ENCODE results near the gene TAPT1. TPM values are rescaled to one million over a fixed set of nuclear protein-coding genes. Genes with fewer than 3 reads are reported as not detected.
"Not testable (repeated sequence)": the region's sequence is repeated elsewhere in the genome, so short reads cannot be mapped to it uniquely, and the experiment has no call there.

The TAPT1 gene
- total RNA-seq, 1 donor from 2014 or later: 34.2 TPM

DNA sequence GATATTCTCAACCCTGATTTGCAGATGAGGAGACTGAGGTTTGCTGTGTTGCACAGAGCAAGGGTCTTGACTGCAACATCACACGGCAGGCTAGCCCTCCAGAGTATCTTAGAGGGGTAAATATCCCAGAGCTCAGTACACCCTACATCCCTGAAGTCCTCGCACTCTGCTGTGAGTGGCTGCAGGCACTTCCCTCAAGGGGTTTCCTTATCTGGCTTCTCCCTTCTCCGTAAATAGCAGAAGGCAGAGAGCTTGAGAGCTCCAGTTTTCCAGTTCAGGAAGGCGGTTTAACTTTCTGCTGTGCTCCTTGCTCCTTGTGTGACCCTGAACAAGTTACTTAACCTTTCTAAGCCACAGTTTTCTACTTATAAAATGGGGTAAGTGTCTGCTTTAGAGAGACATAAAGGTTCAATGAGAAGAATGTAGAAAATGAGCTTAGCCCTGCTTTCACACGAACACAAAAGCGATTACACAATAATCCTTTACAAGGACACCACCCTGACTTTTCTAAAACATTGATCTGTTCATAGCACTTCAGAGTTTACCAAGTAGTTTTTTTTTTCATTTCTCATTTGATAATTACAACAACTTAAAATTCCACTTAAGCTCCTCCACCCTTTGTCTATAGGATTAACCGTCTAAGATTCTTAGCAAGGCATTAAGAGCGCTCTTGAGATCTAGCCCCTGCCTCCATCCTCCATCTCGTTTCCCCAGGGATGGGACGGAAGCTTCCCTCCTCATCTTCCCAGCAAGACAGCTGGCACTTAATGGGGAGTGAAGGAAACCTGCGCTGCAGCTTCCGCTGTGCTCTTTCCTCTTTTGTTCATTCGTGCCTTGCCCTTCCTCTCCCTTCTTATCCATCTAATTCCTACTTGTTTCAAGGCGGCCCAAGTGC, 68.4 kb downstream of the TAPT1 start:
- peak; percentile 47 for ATAC-seq
- intact Hi-C loops (cut with DNase I): no loop called here
- DNase-seq (ENCODE audit: missing footprints): no peak

DNA sequence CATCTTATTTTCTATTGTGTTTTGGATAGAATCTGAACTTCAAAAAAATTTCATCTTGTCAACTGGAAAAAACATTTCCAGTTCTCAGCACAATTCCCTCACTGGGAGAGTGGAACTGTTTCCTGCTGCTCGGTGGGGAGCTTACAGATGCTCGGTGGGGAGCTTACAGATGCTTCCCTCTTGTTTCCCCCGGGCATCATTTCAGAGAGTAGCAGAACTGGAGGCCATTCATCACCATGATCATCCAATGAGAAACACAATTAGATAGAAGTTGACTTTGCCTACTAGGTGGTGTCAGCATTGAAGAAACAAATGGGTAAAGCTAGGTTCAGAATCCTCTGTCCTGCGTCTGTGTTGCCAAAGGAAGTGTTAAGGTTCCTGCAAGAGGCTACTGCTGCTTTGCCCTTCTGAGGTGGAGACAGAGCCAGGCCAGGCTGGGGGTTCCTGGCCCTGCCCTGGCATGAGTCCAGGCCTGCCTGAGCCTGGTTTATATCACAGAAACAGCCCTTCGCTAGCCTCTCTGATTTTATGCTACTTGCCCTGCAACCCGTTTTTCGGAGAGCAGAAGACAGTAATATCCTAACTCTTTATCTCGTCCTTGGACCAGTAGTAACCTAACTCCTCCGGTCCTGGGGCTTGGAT, 70.6 kb downstream of the TAPT1 start:
- no peak for DNase-seq (ENCODE audit: missing footprints)

DNA sequence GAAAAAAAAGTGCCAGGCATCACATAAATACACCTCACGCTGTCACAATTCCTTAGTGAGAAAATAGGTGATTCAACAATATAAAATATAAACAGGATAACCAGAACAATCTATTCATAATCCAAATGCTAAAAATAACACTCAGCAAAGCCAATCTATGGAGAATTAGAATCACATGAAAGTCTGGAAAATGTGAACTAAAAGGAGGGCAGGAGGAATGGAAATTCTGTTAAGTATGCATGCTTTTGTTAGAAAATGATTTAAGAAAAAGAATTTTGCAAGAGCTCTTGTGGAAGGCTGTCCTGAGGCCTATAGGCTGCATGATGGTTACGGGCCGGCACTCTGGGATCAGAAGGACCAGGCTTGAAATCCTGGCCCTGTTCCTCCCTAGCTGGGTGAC, 71.8 kb downstream of the TAPT1 start:
- intact Hi-C loops (cut with DNase I): no loop called here
- no peak for ATAC-seq

More for the DNA sequence above, 70.6 kb downstream of the TAPT1 start:
- peak; percentile 32 for ATAC-seq
- intact Hi-C loops (cut with DNase I): no loop called here

DNA sequence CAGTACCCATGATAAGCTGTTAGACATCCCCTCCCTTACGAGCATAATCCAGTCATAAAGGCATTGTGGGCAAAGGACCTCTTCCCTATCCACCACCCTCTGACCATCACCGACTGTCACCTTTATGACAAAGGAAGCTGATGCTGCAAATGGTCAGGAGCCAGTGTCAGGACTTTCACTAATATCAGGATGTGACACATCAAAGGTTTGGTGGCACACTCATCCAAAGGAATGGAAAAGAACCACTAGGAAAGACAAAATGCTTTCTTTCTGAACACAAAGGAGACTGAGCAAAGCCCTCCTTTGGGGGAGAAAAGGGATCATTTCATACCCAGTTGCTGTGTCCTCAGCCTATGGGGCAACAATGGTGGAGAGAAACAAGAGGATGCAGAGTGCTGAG, 75.6 kb downstream of the TAPT1 start:
- intact Hi-C loops (cut with DNase I): no loop called here
- no peak for ATAC-seq
- no peak for DNase-seq (ENCODE audit: missing footprints)

More for the DNA sequence above, 71.8 kb downstream of the TAPT1 start:
- DNase-seq (ENCODE audit: missing footprints): no peak

DNA sequence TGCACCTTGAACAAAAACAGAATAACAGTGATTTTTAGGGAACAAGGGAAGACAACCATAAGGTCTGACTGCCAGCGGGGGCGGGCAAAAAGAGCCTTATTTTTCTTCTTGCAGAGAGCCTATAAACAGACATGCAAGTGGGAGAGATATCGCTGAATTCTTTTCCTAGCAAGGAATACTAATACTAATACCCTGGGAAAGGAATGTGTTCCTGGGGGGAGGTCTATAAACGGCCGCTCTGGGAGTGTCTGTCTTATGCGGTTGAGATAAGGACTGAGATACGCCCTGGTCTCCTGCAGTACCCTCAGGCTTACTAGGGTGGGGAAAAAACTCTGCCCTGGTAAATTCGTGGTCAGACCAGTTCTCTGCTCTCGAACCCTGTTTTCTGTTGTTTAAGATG, 81.4 kb downstream of the TAPT1 start:
- DNase-seq (ENCODE audit: missing footprints); ATAC-seq; intact Hi-C loops (cut with DNase I): not testable (repeated sequence)

DNA sequence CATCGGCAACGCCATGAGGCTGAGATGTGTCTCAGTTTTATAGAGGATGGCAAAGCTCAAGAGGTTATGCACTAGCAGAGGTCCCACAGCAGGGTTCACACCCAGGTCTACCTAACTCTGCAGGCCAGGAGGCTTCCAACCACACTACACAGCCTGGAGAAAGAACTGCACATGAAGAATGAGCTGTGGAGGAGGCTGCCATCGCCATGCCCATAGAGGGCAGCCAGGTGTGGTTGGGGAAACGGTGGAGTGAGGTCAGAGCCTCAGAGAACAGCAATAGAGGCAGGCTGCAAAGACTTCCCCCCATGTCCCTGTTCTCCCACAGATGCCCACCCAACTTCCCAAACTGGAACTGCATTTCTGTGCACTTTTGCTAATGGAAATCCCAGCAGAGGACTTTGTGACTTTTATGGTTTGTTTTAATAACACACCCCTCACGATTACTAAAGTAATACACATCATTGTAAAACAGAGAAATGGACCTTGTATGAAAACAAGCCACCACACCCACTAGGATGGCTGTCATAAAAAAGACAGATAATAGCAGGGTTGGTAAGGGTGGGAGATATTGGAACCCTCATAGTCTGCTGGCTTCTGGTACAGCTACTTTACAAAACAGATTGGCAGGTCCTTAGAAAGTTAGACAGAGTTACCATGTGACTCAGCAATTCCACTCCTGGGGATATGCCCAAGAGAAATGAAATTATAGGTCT, 83.5 kb downstream of the TAPT1 start:
- DNase-seq (ENCODE audit: missing footprints): no peak
- intact Hi-C loops (cut with DNase I): no loop called here
- ATAC-seq: no peak

DNA sequence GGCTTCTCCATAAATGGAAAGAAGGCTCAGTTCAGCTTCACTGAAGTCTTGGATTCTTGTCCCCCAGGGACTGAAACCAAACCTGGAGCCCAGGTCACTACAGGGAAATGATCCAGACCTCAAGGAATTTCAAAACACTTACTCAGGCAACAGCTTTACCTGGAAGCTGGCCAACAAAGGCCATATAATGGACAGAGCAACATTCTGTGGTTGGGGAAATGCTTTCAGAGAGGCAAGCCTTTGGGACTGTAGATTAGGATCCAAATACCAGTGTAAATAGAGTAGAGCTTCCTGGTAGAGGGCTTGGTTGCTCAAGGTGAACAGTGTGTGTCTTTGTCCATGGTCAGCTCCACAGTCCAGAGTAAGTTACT, 85.4 kb downstream of the TAPT1 start:
- intact Hi-C loops (cut with DNase I): no loop called here
- DNase-seq (ENCODE audit: missing footprints): no peak
- ATAC-seq: no peak

DNA sequence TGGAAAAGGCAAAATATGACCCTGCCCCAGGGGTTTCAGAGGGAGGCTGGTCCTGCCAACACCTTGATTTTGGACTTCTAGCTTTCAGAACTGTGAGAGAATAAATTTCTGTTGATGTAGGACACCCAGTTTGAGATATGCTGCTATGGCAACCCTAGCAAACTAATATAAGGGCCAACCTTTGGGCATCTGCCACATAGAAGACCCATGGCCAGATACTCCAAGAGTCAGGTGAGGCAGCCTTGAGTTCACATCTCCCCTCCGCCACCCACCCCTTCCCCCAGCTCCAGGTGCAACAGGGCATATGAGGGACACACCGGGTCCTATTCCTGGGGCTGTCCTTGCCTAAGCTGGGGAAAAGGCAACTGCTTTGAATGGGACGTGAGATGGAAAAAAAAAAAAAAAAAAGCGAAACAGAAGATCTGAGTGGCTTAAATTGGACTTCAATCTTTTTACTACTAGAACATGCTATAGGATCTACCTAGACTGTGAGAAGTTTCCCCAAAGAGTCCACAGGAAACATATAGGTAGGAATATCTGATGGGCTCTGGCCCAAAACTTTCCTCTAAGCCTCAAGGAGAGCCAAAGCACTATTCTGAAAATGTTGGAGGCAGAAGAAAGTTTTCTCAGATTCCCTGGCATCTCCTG, 85.9 kb downstream of the TAPT1 start:
- intact Hi-C loops (cut with DNase I): no loop called here
- no peak for ATAC-seq
- DNase-seq (ENCODE audit: missing footprints): no peak

DNA sequence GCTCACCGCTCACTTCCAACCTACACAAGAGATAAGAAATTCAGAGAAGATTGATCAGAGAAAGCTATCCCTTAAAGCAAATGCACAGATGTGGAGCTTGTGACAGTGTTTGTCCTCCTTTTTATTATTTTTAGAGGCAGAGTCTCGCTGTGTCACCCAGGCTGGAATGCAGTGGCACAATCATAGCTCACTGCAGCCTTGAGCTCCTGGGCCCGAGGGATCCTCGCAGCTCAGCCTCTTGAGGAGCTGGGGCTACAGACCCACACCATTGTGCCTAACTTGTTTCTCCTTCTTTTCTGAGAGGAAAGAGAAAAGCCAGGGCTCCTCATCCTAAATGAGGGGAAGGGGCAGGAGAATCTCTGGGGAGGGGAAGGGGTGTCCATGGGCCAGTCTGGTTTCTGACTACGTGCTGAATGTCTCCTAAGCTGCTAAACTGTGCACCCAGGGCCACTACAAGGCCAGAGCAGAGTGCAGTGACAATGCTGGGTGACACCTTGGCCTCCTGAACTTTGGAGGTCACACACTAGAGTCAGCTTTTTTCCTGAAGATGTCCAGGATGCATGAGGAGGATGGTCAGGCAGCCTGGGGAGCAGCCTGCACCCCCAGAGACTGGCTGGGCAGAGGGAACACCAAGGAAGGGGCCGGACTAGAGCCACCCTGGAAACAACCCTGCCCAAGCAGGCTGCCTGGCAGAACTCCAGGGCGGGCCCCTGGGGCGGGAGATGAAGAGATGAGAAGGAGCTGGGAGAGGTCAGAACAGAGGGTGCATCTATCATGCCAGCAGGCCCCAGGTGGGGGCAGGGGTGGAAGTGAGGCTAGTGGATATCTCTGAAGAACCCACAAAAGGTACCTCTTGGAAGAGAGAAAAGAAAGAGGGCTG, 87.0 kb downstream of the TAPT1 start:
- ATAC-seq (no peak), DNase-seq (ENCODE audit: missing footprints) (no peak)
- intact Hi-C loops (cut with DNase I): no loop called here

DNA sequence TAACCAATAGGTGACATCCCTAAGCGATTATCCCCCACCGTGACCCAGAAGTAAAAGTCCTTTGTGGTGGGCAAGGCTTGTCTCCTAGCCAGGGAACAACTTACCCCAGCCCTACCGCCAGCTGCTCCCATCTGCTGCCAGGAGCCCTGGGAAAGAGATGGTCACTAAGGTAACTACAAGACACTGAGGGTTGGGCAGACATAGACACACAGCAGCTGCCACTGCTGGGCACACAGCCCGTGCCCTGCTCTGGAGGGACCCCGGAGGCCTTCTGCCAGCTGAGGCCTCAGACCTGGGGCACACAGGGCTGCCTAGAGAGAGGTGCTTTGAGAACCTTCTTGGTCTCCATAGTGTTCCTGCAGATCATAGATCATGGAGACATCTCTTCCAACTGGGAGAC, 89.4 kb downstream of the TAPT1 start:
- intact Hi-C loops (cut with DNase I): no loop called here
- no peak for DNase-seq (ENCODE audit: missing footprints)

DNA sequence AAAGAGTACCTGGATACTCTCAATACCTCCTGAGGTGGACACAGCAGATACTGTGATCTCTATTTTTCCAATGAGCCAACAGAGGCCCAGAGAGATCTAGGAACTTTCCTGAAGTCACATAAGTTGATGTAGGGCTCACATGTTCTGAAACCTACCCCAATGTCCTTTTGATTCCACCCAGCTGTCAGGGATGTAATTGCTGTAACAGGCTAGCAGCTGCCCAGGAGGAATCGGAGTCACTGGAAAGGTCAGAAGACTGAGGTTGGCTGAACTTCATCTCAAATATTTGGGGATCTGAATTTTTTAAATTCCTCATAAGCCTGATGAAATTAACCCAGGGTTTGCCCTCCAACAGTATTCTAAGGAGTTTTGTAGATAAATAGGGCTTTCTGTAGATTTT, 90.0 kb downstream of the TAPT1 start:
- no peak for ATAC-seq
- intact Hi-C loops (cut with DNase I): no loop called here
- DNase-seq (ENCODE audit: missing footprints): no peak

More for the DNA sequence above, 89.4 kb downstream of the TAPT1 start:
- no peak for ATAC-seq

DNA sequence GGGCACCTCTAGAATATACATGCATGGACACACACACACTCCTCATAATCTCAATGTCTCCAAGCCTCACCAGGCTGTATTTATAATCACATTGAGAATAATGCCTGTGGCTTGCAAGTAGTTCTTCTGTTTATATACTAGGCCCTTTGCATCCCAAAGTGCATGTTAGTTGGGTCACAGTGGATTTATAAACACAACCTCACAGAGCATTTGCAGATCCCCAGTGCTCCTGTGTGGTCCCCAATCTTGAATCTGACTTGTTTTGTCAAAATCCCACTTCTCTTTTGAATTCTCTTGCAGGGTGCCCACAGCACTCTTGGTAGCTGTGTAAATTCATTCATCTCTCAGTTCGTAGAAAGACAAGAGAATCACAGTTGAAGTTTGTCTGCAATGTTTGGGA, 92.9 kb downstream of the TAPT1 start:
- ATAC-seq: no peak
- DNase-seq (ENCODE audit: missing footprints): no peak
- intact Hi-C loops (cut with DNase I): no loop called here

DNA sequence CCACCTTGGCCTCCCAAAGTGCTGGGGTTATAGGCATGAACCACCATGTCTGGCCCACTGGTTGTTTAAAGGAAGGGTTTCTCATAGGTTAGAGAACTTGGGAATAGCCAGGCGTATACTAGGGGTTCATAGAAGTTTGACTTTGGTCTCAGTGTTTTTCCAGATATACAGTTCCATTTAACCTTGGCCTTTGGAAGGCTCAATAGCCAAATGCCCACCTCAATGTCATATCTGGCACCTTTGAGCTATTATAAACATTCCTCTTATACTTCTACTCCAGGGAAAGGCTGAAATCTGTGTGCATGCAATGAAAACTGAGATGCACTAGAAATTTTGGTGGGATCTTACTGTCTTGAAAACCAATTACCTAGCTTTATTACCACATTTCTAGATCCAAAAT, 95.0 kb downstream of the TAPT1 start:
- DNase-seq (ENCODE audit: missing footprints): no peak
- ATAC-seq: no peak
- intact Hi-C loops (cut with DNase I): no loop called here

DNA sequence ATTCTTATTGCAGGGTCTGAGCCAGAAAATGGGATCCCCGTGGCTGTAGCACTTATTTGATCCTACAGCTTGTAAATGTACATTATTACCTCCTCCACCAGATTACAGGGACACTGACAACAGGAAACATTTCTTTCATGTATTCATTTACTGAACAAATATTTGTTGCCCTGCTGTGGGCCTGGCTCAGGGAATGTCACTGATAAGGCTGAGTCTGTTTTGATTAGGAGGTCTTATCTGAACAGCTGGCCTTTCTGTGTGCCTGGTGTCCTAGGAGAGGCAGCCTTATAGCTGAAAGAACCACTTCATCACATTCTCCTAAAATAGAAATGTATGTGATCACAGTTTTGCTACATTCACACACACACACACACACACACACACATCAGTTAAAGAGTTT, 96.9 kb downstream of the TAPT1 start:
- intact Hi-C loops (cut with DNase I): no loop called here
- DNase-seq (ENCODE audit: missing footprints): no peak
- ATAC-seq: peak; percentile 77

DNA sequence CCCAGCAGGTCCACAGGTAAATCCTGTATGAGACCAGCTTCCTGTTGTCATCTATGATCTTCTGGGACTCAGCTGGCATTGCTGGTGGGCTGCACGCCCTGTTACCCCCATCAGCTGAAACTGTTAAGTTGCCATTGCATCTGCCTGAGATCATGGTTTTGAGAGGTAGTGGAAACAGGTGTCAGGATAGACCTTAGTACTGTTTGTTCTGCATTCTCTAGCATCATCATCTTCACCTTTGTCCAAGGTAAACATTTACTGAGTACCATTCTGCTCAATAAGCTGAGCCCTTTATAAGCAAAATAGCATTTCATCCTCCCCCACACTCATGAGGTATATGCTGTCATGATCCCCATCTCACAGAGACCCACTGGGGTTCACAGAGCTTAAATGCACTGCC, 99.6 kb downstream of the TAPT1 start:
- no peak for DNase-seq (ENCODE audit: missing footprints)
- no peak for ATAC-seq
- intact Hi-C loops (cut with DNase I): no loop called here

DNA sequence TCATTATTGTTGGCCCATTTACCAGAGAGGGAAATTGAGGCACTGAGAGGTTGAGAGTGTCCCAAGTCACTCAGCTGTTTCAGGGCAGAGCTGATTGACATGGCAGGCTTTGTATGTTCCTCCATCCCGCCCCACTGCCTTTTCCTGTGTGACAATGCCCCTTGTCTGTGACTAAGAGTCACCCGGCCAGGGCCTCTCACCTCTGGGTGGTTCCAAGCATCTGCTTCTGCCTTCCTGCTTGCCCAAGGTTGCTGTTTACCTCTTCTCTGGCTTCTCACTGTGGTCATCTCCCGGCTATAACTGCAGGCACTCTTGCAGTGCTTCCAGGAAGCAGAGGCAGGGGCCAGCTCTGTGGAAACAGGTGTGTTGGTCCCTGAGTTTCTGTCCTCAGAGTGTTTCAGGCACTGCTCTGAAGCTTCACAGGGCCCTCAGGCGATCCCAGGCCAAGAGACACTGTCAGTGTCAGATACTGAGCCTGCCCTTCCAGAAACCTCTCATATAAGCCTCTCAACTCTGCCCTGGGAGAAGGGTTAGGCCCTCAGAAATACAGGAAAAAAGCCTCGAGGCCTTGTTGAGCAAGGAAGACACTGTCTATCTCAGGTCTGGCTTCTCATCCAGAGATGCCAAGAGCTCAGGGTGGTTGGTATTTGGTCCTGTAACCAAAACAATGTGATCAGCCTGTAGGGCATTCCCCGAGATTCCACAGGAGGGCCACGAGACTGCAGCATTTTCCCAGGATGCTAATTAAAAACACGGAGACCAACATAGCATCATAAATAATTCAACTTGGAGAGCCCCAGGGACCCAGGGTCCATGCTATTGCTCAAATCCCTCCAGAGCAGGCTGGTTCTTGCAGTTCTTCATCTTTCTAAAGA, 100.5 kb downstream of the TAPT1 start:
- intact Hi-C loops (cut with DNase I): no loop called here
- DNase-seq (ENCODE audit: missing footprints): no peak
- ATAC-seq: peak; percentile 49

DNA sequence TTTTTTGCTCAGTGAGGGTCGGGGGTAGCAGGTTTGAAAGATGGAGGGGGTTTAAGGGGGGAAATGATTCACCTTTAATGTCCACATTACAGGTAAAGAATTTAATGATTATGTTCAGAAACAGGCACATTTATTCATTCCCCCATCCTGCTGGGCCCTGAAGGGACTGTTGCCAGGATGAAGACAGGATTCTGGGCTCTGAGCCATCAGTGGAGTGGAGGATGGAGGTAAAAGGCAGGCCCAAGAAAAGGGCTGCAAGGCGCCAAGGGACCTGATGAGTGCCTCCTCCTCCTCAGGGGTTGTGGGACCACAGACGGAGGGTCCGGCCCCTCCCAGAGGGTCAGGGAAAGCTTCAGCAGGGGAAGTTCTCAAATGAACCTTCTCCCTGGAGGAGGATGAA, 102.0 kb downstream of the TAPT1 start:
- DNase-seq (ENCODE audit: missing footprints) (no peak), ATAC-seq (no peak)
- intact Hi-C loops (cut with DNase I): no loop called here
